ENCODE results near the gene RCSD1. TPM values are rescaled to one million over a fixed set of nuclear protein-coding genes. Genes with fewer than 3 reads are reported as not detected.

Gene RCSD1
- total and polyA plus RNA-seq, 2 of the 4 experiments (the other 2 are of a cell fraction), result 0.03 TPM; not detected in 1

DNA sequence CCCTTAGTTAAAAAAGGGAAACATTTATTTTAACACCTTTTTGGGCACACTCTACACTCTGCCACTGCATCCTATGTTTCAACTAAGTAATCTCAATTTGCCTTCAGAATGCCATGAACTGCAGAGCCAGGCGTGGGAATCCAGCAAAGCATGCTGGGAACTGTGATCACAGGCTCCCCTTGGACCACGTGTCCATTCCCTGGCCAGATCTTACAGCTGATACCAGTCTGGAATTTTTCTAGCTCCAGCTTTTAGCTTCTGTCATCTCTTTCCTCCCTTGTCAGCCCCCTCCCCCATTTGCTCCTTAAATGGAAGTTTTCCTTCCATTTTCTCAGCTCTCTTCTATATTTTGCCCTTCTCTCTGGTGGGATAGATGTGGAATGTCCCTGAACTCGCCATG, 29.4 kb downstream of the RCSD1 start:
- H4K8ac ChIP-seq (ENCODE audit: low read depth in 2 of 2, low read length in 2 of 2), result no peak overlapping the region
- H2AK9ac ChIP-seq (replicated peaks; ENCODE audit: low read depth, low read length, poor library complexity), result no peak overlapping the region
- H3K9me1 ChIP-seq (ENCODE audit: insufficient read depth, low read length), result peaks cover 8% of the 10 kb centered on the region; the same call in 1 of the 2 replicates
- no peak overlapping the region for H3K23ac ChIP-seq (ENCODE audit: low read depth, low read length)
- H3K27me3 ChIP-seq (ENCODE audit: control insufficient read depth, insufficient read depth, low read length), result peaks cover 15% of the 10 kb centered on the region
- H2BK120ac ChIP-seq (ENCODE audit: low read depth, low read length), result no peak overlapping the region
- no peak overlapping the region for H3K14ac ChIP-seq (replicated peaks; ENCODE audit: low read depth, low read length)
- H2BK15ac ChIP-seq (ENCODE audit: low read depth, low read length), result no peak overlapping the region
- intact Hi-C loops (cut with micrococcal nuclease), result no loop called here
- no peak overlapping the region for H3K4me3 ChIP-seq (ENCODE audit: insufficient read depth, low read depth, low read length)
- TF ChIP-seq FOS (IDR thresholded peaks at IDR 0.05; ENCODE audit: low read depth, low read length) (no peak), RFX5 (IDR thresholded peaks at IDR 0.05; ENCODE audit: low read depth, low read length) (no peak), RAD21 (IDR thresholded peaks at IDR 0.05; ENCODE audit: low read length) (no peak), MAFK (IDR thresholded peaks at IDR 0.05; ENCODE audit: low read depth, low read length) (no peak)
- TF ChIP-seq, protein P1, sequence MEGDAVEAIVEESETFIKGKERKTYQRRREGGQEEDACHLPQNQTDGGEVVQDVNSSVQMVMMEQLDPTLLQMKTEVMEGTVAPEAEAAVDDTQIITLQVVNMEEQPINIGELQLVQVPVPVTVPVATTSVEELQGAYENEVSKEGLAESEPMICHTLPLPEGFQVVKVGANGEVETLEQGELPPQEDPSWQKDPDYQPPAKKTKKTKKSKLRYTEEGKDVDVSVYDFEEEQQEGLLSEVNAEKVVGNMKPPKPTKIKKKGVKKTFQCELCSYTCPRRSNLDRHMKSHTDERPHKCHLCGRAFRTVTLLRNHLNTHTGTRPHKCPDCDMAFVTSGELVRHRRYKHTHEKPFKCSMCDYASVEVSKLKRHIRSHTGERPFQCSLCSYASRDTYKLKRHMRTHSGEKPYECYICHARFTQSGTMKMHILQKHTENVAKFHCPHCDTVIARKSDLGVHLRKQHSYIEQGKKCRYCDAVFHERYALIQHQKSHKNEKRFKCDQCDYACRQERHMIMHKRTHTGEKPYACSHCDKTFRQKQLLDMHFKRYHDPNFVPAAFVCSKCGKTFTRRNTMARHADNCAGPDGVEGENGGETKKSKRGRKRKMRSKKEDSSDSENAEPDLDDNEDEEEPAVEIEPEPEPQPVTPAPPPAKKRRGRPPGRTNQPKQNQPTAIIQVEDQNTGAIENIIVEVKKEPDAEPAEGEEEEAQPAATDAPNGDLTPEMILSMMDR (conservative IDR thresholded peaks at IDR 0.05; ENCODE audit: low read depth, low read length), result no peak
- TF ChIP-seq, protein P2, sequence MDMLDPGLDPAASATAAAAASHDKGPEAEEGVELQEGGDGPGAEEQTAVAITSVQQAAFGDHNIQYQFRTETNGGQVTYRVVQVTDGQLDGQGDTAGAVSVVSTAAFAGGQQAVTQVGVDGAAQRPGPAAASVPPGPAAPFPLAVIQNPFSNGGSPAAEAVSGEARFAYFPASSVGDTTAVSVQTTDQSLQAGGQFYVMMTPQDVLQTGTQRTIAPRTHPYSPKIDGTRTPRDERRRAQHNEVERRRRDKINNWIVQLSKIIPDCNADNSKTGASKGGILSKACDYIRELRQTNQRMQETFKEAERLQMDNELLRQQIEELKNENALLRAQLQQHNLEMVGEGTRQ (IDR thresholded peaks at IDR 0.05; ENCODE audit: low read depth, low read length), result no peak; the same call in 1 of the 2 replicates
- H4K20me1 ChIP-seq (ENCODE audit: insufficient read depth, low read length), result no peaks in the 10 kb centered on the region
- no peaks in the 10 kb centered on the region for H3K79me1 ChIP-seq (ENCODE audit: low read depth in 1 of 2, low read length in 2 of 2)
- no peak overlapping the region for H2AK5ac ChIP-seq (ENCODE audit: low read depth, low read length)
- no peak overlapping the region for H2AFZ ChIP-seq (replicated peaks; ENCODE audit: low read length, poor library complexity)
- H2BK20ac ChIP-seq (ENCODE audit: low read depth, low read length), result no peak overlapping the region
- H3K36me3 ChIP-seq (ENCODE audit: control insufficient read depth, insufficient read depth, low read length), result no peaks in the 10 kb centered on the region
- no peak overlapping the region for H2BK5ac ChIP-seq (ENCODE audit: low read depth, low read length, poor library complexity, severe bottlenecking)
- no peak overlapping the region for H4K5ac ChIP-seq (ENCODE audit: low read depth, low read length)
- no peak overlapping the region for H3K4ac ChIP-seq (ENCODE audit: low read depth, low read length)
- in situ Hi-C loops (cut with MboI; ENCODE audit: low sequenced_read_pairs), result no loop called here
- POLR2A ChIA-PET (ENCODE audit: unreplicated experiment), result no interaction called here
- dilution Hi-C loops (cut with HindIII; ENCODE audit: low sequenced_read_pairs, unreplicated experiment), result no loop called here
- ATAC-seq (ENCODE audit: low read depth) (no peak), DNase-seq (no peak)
- H3K18ac ChIP-seq (ENCODE audit: low read depth, low read length), result no peak overlapping the region
- CTCF ChIA-PET, result no interaction called here
- no TSS peak for BruUV-seq (replicated peaks)
- no peaks in the 10 kb centered on the region for H3K9me3 ChIP-seq (ENCODE audit: control insufficient read depth, insufficient read depth, low read length)
- H3K56ac ChIP-seq (ENCODE audit: extremely low read depth, insufficient read depth, low read length), result no peak overlapping the region
- no peak overlapping the region for H3K4me2 ChIP-seq (ENCODE audit: low read depth, low read length)
- no peak overlapping the region for H4K91ac ChIP-seq (ENCODE audit: insufficient read depth, low read depth, low read length)
- peaks cover 12% of the 10 kb centered on the region for H3K4me1 ChIP-seq (ENCODE audit: control insufficient read depth, insufficient read depth, low read length)
- WGBS, 2 experiments (ENCODE audit: extremely low coverage in 2 of 2, insufficient read length in 1 of 2), result 25% methylated on average over 2 of the region's 3 CpGs; no CpG with 5 or more reads in 1 of the 2 experiments
- H3K9ac ChIP-seq (ENCODE audit: low read depth, low read length), result no peak overlapping the region
- no peak overlapping the region for H3K27ac ChIP-seq (ENCODE audit: insufficient read depth, low read length)

All from IMR-90 (cell line).